IMR-90 (cell line): ENCODE measurements around the gene CDK14. TPM values are rescaled to one million over a fixed set of nuclear protein-coding genes. Genes with fewer than 3 reads are reported as not detected.

ENCODE experiments used
- ATAC-seq: fragments of 200-7000 bp; cut with Tn5 transposase; 2 replicates; pipeline ENCODE4 v1.9.1; 2020; ENCODE audit warnings: low read depth, mild to moderate bottlenecking, moderate library complexity
- BruUV-seq: library from RNA; stranded (reverse); fragments of 400-500 nt; replicated peaks from 2 replicates; lab custom pipeline; 2021; lab: Mats Ljungman, UMichigan
- CTCF ChIA-PET: fragments of 300-600 bp; formaldehyde crosslinking; extraction: SDS; loops from one replicate; lab custom pipeline; 2021; ENCODE audit warnings: antibody characterized with exemption; lab: Yijun Ruan, JAX
- POLR2A ChIA-PET: fragments of 300-600 bp; sonication (Branson Sonifier 250); formaldehyde crosslinking; loops from one replicate; lab custom pipeline; 2022; ENCODE audit warnings: antibody characterized with exemption; ENCODE audit not compliant: unreplicated experiment; lab: Charles Lee
- DNase-seq: peaks from one replicate; pipeline ENCODE4 v3.0.0; 2013
- H2AFZ ChIP-seq: replicated peaks from 2 replicates; pipeline ENCODE3; 2013; ENCODE audit warnings: low read length, mild to moderate bottlenecking; ENCODE audit not compliant: poor library complexity
- H2AK5ac ChIP-seq: 2 replicates; pipeline ENCODE4 v1.6.1; 2013; ENCODE audit warnings: low read depth, low read length, inconsistent platforms
- H2AK9ac ChIP-seq: replicated peaks from 2 replicates; pipeline ENCODE3; 2013; ENCODE audit warnings: mild to moderate bottlenecking, low read depth, low read length, moderate library complexity; ENCODE audit not compliant: poor library complexity
- H2BK120ac ChIP-seq: 2 replicates; pipeline ENCODE4 v1.6.1; 2013; ENCODE audit warnings: low read depth, low read length, inconsistent platforms
- H2BK15ac ChIP-seq: 3 replicates; pipeline ENCODE4 v1.6.1; 2013; ENCODE audit warnings: low read depth, low read length, inconsistent platforms
- H2BK20ac ChIP-seq: 2 replicates; pipeline ENCODE4 v1.6.1; 2013; ENCODE audit warnings: low read depth, mild to moderate bottlenecking, inconsistent platforms, low read length, moderate library complexity
- H2BK5ac ChIP-seq: 2 replicates; pipeline ENCODE4 v1.6.1; 2013; ENCODE audit warnings: mild to moderate bottlenecking, low read depth, low read length, inconsistent platforms; ENCODE audit not compliant: poor library complexity, severe bottlenecking
- H3K14ac ChIP-seq: replicated peaks from 2 replicates; pipeline ENCODE4 v1.6.1; 2013; ENCODE audit warnings: low read depth, low read length, inconsistent platforms
- H3K18ac ChIP-seq: 2 replicates; pipeline ENCODE4 v1.6.1; 2013; ENCODE audit warnings: low read depth, low read length, control low read depth
- H3K23ac ChIP-seq: 2 replicates; pipeline ENCODE4 v1.6.1; 2013; ENCODE audit warnings: low read depth, low read length, inconsistent platforms
- H3K27ac ChIP-seq: 2 replicates; pipeline ENCODE4 v1.5.1; 2013; ENCODE audit warnings: mild to moderate bottlenecking, control low read depth, low read length; ENCODE audit not compliant: insufficient read depth
- H3K27me3 ChIP-seq: 2 replicates; pipeline ENCODE4 v1.6.1; 2013; ENCODE audit warnings: low read length; ENCODE audit not compliant: control insufficient read depth, insufficient read depth
- H3K36me3 ChIP-seq: 2 replicates; pipeline ENCODE4 v1.6.1; 2013; ENCODE audit warnings: low read length, mixed read lengths; ENCODE audit not compliant: control insufficient read depth, insufficient read depth
- H3K4ac ChIP-seq: 2 replicates; pipeline ENCODE4 v1.6.1; 2013; ENCODE audit warnings: low read depth, low read length, inconsistent platforms
- H3K4me1 ChIP-seq: 2 replicates; pipeline ENCODE4 v1.6.1; 2013; ENCODE audit warnings: low read length, mixed read lengths; ENCODE audit not compliant: control insufficient read depth, insufficient read depth
- H3K4me2 ChIP-seq: 2 replicates; pipeline ENCODE4 v1.6.1; 2013; ENCODE audit warnings: low read depth, mild to moderate bottlenecking, control low read depth, low read length, moderate library complexity
- H3K4me3 ChIP-seq: 2 replicates; pipeline ENCODE4 v1.5.1; 2013; ENCODE audit warnings: low read depth, mild to moderate bottlenecking, control low read depth, low read length, moderate library complexity; ENCODE audit not compliant: insufficient read depth
- H3K56ac ChIP-seq: 2 replicates; pipeline ENCODE4 v1.6.1; 2013; ENCODE audit warnings: low read length, inconsistent platforms; ENCODE audit not compliant: insufficient read depth; ENCODE audit errors: extremely low read depth
- H3K79me1 ChIP-seq, 2 experiments: 2 replicates each; pipeline ENCODE4 v1.6.1; 2013; ENCODE audit warnings: low read length in 2 of 2, inconsistent platforms in 1 of 2, low read depth in 1 of 2
- H3K9ac ChIP-seq: 2 replicates; pipeline ENCODE4 v1.6.1; 2013; ENCODE audit warnings: low read depth, low read length, control low read depth
- H3K9me1 ChIP-seq: 2 replicates; pipeline ENCODE4 v1.6.1; 2013; ENCODE audit warnings: low read length, inconsistent platforms; ENCODE audit not compliant: insufficient read depth
- H3K9me3 ChIP-seq: 2 replicates; pipeline ENCODE4 v1.6.1; 2013; ENCODE audit warnings: low read length; ENCODE audit not compliant: control insufficient read depth, insufficient read depth
- H4K20me1 ChIP-seq: 2 replicates; pipeline ENCODE4 v1.6.1; 2013; ENCODE audit warnings: low read length, inconsistent platforms; ENCODE audit not compliant: insufficient read depth
- H4K5ac ChIP-seq: 2 replicates; pipeline ENCODE4 v1.6.1; 2013; ENCODE audit warnings: mild to moderate bottlenecking, low read depth, low read length, control low read depth
- H4K8ac ChIP-seq, 2 experiments: 2 replicates each; pipeline ENCODE4 v1.6.1; 2013; ENCODE audit warnings: low read depth in 2 of 2, low read length in 2 of 2, control low read depth in 1 of 2, inconsistent platforms in 1 of 2
- H4K91ac ChIP-seq: 2 replicates; pipeline ENCODE4 v1.6.1; 2013; ENCODE audit warnings: low read depth, low read length, inconsistent platforms; ENCODE audit not compliant: insufficient read depth
- BHLHE40 ChIP-seq: fragments of 150-350 bp; IDR thresholded peaks from 2 replicates; pipeline ENCODE4 v1.6.1; 2016; ENCODE audit warnings: mild to moderate bottlenecking, low read depth, low read length
- CEBPB ChIP-seq: IDR thresholded peaks from 2 replicates; pipeline ENCODE4 v1.6.1; 2012; ENCODE audit warnings: low read depth, low read length, improper control_type of control experiment
- CHD1 ChIP-seq: IDR thresholded peaks from 2 replicates; pipeline ENCODE4 v1.6.1; 2012; ENCODE audit warnings: low read depth, low read length, improper control_type of control experiment
- FOS ChIP-seq: fragments of 150-350 bp; IDR thresholded peaks from 2 replicates; pipeline ENCODE4 v1.6.1; 2016; ENCODE audit warnings: low read depth, low read length
- MAFK ChIP-seq: IDR thresholded peaks from 2 replicates; pipeline ENCODE4 v1.6.1; 2012; ENCODE audit warnings: low read depth, low read length, improper control_type of control experiment
- MAZ ChIP-seq: IDR thresholded peaks from 2 replicates; pipeline ENCODE4 v1.6.1; 2012; ENCODE audit warnings: low read depth, mild to moderate bottlenecking, low read length, improper control_type of control experiment, moderate library complexity, borderline replicate concordance
- MXI1 ChIP-seq: IDR thresholded peaks from 2 replicates; pipeline ENCODE4 v1.6.1; 2012; ENCODE audit warnings: low read depth, mild to moderate bottlenecking, low read length, moderate library complexity, borderline replicate concordance
- NFE2L2 ChIP-seq: fragments of 150-350 bp; IDR thresholded peaks from 2 replicates; pipeline ENCODE4 v1.6.1; 2016; ENCODE audit warnings: low read depth, mild to moderate bottlenecking, low read length
- POLR2A ChIP-seq: IDR thresholded peaks from 2 replicates; pipeline ENCODE4 v1.6.1; 2012; ENCODE audit warnings: mild to moderate bottlenecking, low read depth, low read length
- RAD21 ChIP-seq: IDR thresholded peaks from 2 replicates; pipeline ENCODE4 v1.6.1; 2012; ENCODE audit warnings: low read length, improper control_type of control experiment
- RCOR1 ChIP-seq: IDR thresholded peaks from 2 replicates; pipeline ENCODE4 v1.6.1; 2012; ENCODE audit warnings: mild to moderate bottlenecking, low read length, improper control_type of control experiment; ENCODE audit not compliant: insufficient replicate concordance
- RFX5 ChIP-seq: IDR thresholded peaks from 2 replicates; pipeline ENCODE4 v1.8.0; 2012; ENCODE audit warnings: low read depth, mild to moderate bottlenecking, low read length, moderate library complexity
- SMC3 ChIP-seq: fragments of 150-350 bp; IDR thresholded peaks from 2 replicates; pipeline ENCODE4 v1.6.1; 2016; ENCODE audit warnings: low read depth, mild to moderate bottlenecking, antibody characterized with exemption, low read length, moderate library complexity
- WGBS, 2 experiments: methylation state at CpG; one replicate each; pipeline versions ENCODE4 v1.1.5 to v1.1.7; 2013; ENCODE audit warnings: missing lambda C conversion rate in 2 of 2; ENCODE audit not compliant: insufficient read length in 1 of 2; ENCODE audit errors: extremely low coverage in 2 of 2; 5-methylcytosine and 5-hydroxymethylcytosine counted together
- dilution Hi-C: fragments of 300-500 bp; cut with HindIII; formaldehyde crosslinking; loops from one replicate; pipeline ENCODE4 v1.14.3; 2018; ENCODE audit warnings: low sequenced_read_pairs; ENCODE audit not compliant: unreplicated experiment
- in situ Hi-C: fragments of 300-500 bp; cut with MboI; formaldehyde crosslinking; loops from 3 replicates; pipeline ENCODE4 v1.14.3; 2019; ENCODE audit warnings: low sequenced_read_pairs, inconsistent platforms, mixed read lengths
- intact Hi-C: fragments of 100-400 bp; cut with micrococcal nuclease; formaldehyde crosslinking; loops from 2 replicates; pipeline ENCODE4 v1.10.0; 2022
- polyA plus RNA-seq, 3 experiments: library from polyadenylated mRNA; depleted of rRNA; stranded (reverse); fragments of >200 nt; gene quantifications; 2 replicates each; pipeline ENCODE4 v1.2.3, GENCODE V29; 2012; ENCODE audit warnings: low replicate concordance in 1 of 3
- total RNA-seq: library from RNA; depleted of rRNA; stranded (reverse); fragments of >200 nt; gene quantifications from 2 replicates; pipeline ENCODE4 v1.2.3, GENCODE V29; 2012
- TF ChIP-seq, protein P1 (sequence below): conservative IDR thresholded peaks from 2 replicates; pipeline ENCODE4 v1.5.1; 2012; ENCODE audit warnings: mild to moderate bottlenecking, low read depth, low read length, improper control_type of control experiment
- TF ChIP-seq, protein P2 (sequence below): fragments of 150-350 bp; IDR thresholded peaks from 2 replicates; pipeline ENCODE4 v1.6.1; 2016; ENCODE audit warnings: low read depth, mild to moderate bottlenecking, low read length, moderate library complexity, borderline replicate concordance
- TF ChIP-seq, protein P3 (sequence below): fragments of 150-350 bp; IDR thresholded peaks from 2 replicates; pipeline ENCODE4 v1.6.1; 2017; ENCODE audit warnings: mild to moderate bottlenecking, antibody characterized with exemption, low read length, low read depth

CDK14 gene
- total and polyA plus RNA-seq, 2 of the 4 experiments (the other 2 are of a cell fraction) = 10.1 to 29.6 TPM

DNA sequence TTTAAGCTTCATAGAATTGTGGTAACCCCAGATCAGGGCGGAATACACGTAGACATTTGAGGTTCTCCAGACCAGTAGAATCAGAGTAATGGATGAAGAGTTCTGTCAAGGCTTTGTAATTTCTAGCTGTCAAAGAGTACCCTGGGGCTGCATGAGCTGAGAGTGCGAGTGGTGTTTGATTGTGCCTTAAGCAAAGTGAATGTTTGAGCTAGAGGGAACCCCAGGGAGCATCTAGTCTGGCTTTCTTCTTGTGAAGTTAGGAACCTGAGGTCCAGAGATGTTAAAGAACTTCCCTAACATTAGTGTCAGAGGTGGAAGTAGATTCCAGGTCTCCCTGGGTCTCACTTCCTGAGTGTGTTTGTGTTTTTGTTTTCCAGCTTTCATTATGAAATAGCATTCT is 455.8 kb downstream of the CDK14 start:
- TF ChIP-seq POLR2A (no peak), RAD21 (no peak), CHD1 (no peak), RCOR1 (no peak), MAZ (no peak), NFE2L2 (no peak), MAFK (no peak), FOS (no peak), CEBPB (no peak), BHLHE40 (no peak), SMC3 (no peak), RFX5 (no peak), MXI1 (no peak)
- TF ChIP-seq, protein P1, sequence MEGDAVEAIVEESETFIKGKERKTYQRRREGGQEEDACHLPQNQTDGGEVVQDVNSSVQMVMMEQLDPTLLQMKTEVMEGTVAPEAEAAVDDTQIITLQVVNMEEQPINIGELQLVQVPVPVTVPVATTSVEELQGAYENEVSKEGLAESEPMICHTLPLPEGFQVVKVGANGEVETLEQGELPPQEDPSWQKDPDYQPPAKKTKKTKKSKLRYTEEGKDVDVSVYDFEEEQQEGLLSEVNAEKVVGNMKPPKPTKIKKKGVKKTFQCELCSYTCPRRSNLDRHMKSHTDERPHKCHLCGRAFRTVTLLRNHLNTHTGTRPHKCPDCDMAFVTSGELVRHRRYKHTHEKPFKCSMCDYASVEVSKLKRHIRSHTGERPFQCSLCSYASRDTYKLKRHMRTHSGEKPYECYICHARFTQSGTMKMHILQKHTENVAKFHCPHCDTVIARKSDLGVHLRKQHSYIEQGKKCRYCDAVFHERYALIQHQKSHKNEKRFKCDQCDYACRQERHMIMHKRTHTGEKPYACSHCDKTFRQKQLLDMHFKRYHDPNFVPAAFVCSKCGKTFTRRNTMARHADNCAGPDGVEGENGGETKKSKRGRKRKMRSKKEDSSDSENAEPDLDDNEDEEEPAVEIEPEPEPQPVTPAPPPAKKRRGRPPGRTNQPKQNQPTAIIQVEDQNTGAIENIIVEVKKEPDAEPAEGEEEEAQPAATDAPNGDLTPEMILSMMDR = no peak
- TF ChIP-seq, protein P2, sequence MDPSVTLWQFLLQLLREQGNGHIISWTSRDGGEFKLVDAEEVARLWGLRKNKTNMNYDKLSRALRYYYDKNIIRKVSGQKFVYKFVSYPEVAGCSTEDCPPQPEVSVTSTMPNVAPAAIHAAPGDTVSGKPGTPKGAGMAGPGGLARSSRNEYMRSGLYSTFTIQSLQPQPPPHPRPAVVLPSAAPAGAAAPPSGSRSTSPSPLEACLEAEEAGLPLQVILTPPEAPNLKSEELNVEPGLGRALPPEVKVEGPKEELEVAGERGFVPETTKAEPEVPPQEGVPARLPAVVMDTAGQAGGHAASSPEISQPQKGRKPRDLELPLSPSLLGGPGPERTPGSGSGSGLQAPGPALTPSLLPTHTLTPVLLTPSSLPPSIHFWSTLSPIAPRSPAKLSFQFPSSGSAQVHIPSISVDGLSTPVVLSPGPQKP = no peak
- TF ChIP-seq, protein P3, sequence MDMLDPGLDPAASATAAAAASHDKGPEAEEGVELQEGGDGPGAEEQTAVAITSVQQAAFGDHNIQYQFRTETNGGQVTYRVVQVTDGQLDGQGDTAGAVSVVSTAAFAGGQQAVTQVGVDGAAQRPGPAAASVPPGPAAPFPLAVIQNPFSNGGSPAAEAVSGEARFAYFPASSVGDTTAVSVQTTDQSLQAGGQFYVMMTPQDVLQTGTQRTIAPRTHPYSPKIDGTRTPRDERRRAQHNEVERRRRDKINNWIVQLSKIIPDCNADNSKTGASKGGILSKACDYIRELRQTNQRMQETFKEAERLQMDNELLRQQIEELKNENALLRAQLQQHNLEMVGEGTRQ = no peak
- Histone ChIP-seq H4K8ac (no peak overlapping the region), H4K20me1 (no peaks in the 10 kb centered on the region), H3K23ac (no peak overlapping the region), H3K4ac (no peak overlapping the region), H2AK5ac (no peak overlapping the region), H3K9me3 (no peaks in the 10 kb centered on the region), H3K56ac (no peak overlapping the region), H3K4me1 (peaks cover 6% of the 10 kb centered on the region), H3K14ac (no peak overlapping the region), H2BK20ac (no peak overlapping the region), H3K4me3 (no peak overlapping the region), H3K27me3 (no peaks in the 10 kb centered on the region), H3K9me1 (no peaks in the 10 kb centered on the region), H3K27ac (no peak overlapping the region), H3K36me3 (0 out of 2 replicates have a peak, but pooled peaks cover 1% of the 10 kb centered on the region), H3K9ac (no peak overlapping the region), H3K79me1 (no peaks in the 10 kb centered on the region), H3K18ac (no peak overlapping the region), H3K4me2 (no peak overlapping the region), H2BK120ac (no peak overlapping the region), H2BK5ac (no peak overlapping the region), H2BK15ac (no peak overlapping the region), H4K91ac (no peak overlapping the region), H2AK9ac (no peak overlapping the region), H4K5ac (no peak overlapping the region), H2AFZ (no peak overlapping the region)
- intact Hi-C loops (no loop called here), in situ Hi-C loops (no loop called here), dilution Hi-C loops (no loop called here)
- BruUV-seq = no TSS peak
- no CpG with 5 or more reads among the region's 3 CpGs for WGBS, 2 experiments
- ChIA-PET POLR2A (no interaction called here), CTCF (no interaction called here)
- no peak for ATAC-seq
- DNase-seq = no peak
